ENCODE measurements around the gene NEGR1.
A peak's percentile ranks its signal among the peaks of the same experiment; 100 is the strongest.
"Not testable (repeated sequence)": the region's sequence is repeated elsewhere in the genome, so short reads cannot be mapped to it uniquely, and the experiment has no call there.

NEGR1 gene

DNA sequence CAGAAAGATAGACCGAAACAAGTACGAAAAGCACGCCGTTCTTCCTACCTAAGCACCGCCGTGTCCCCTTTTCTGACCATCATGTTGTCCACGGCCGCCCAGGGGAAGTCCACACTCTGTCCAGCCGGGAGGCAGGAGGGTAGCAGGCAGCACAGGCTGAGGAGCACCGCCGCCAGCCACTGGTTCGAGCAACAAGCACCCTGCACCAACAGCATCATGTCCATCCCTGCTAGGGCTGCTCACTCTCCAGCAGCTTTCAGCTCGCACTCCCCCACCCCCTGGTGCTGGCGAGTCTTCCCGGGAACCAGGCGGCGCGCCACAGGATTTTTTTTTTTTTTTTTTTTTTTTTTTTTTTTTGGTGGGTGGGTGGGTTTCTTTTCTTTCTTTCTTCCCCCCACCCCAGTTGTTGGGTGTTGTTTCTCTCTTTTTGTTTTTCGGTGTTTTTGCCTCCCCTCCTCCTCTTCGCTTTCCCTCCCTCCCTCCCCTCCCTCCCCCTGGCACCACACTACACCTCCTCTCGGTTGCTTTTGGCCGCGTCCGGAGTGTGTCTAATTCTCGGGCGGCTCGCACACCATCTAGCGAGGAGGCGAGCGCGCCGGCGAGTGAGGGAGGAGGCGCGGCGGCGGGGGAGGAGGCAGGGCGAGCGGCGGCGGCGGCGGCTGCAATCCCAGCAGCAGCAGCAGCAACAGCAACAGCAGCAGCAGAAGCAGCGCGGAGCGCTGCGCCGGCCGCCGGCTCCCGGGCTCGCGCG is at the start of gene NEGR1:
TSS of gene NEGR1 (minus strand) at position 269 of the 751 bp plus-strand sequence.
- peak; percentile 93 for DNase-seq

DNA sequence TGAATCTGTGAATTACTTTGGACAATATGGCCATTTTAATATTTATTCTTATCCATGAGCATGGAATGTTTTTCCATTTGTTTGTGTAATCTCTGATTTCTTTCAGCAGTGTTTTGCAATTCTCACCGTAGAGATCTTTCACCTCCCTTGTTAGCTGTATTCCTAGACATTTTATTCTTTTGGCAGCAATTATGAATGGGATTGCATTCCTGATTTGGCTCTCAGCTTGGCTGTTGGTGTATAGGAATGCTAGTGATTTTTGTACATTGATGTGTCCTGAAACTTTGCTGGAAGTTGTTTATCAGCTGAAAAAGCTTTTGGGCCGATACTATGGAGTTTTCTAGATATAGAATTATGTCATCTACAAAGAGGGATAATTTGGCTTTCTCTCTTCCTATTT is 44.2 kb upstream of the NEGR1 start:
- DNase-seq, result no peak

- no peak for DNase-seq
Observed at GRCh38 chr1:72324451-72324850, 42.1 kb upstream of the NEGR1 start.

DNA sequence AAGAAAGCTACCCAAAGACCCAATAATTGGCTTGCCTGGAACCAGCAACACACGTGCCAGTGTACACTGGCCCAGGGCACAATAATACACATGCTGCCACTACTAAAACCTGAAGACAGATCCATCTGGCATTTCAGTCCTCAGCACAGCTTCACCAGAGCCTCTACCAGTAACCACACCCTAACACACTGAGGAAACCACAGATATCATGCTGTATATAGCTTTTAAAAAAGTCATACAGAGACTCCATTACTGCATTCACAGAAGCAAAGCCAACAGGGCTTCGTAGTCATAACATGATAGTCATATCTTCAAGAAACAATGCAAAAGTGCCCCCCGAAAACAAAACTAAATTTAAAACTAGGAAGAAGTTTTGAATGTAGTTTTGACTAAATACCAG is 40.6 kb upstream of the NEGR1 start:
- no peak for DNase-seq

- no peak for DNase-seq
Observed at GRCh38 chr1:72296501-72296900, 14.2 kb upstream of the NEGR1 start.

DNA sequence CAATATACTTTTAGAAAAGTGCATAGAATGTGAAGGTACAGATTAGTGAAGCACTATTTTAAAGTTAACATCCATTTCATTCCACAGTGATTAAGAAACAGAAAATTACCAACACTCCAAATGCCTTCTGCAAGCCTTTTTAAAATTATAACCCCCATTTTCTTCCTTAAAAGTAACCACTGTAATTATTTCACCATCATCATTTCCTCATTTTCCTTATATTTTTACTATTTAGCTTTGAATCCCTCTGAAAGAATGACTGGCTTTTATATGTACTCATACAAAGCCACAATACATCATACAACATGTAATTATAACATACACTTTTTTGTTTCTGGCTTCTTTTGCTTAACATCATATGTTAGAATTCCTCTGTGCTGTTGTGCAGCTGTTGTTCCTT is 6.5 kb upstream of the NEGR1 start:
- no peak for DNase-seq

DNA sequence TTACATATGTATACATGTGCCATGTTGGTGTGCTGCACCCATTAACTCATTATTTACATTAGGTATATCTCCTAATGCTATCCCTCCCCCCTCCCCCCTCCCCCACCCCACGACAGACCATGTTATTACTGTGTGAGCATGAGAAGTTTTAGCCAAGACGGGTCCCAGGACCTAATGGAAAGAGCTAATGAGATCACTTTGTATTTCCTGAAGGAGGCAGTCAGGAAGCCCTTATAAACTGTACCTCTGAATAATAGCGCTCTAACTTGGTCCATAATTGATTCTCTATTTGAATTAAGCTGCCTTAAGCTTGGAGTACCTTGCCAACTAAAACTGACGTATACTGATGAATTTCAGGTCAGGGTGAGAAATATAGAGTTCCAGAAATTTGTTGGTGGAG is 4.1 kb upstream of the NEGR1 start:
- no peak for DNase-seq

DNA sequence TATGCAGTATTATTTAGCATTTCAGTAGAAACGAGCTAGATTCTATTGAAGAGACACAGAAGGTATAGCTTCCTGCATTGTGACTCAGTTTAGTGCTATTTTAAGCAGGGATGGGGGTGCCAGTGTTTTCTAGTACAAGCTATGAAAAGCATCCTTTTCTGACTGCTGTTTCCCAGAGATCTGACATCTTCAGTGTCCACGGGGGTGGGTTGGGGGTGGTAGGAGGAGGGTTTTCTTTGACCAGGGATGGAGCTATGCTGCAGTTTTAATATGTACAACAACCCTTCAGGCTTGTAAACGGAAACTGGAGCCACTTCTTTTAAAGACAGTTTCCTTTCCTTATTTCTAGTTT is 2.7 kb upstream of the NEGR1 start:
- DNase-seq, result peak; percentile 40

DNA sequence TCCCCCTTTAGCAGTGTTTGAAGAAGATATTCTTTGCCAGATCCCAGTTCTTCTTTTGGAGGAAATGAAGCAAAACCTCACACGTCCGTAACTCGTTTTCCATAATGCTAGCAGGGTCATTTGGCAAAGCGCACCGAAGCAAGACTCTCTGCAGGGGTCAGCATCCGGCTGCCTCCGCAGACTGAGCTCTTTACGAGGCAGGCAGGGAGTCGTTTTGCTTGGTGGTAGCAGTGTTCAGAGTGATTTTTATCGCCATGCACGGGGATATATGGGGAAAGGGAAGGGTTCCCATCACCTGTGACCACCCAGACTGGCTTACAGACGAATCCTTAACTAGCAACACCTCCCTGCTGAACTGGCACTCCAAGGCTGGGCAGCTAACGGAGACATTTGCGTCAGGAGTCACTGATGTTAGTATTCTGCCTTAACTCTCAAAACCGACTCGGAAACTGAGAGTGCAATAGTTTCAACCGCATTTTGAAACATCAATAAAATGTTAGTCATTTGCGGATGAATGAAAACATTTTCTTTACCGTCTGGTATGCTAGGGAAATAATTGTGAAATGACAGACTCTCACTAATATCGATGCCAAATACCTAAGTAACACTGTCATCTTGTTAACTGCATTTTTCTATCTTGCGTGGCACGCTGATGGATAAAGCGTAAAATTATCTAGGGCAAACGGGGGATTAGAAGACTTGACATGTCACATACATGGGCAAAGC is 2.2 kb upstream of the NEGR1 start:
- peak; percentile 73 for DNase-seq

GRCh38 chr1:72284084-72284347 is 1.7 kb upstream of the NEGR1 start:
- DNase-seq, result no peak

DNA sequence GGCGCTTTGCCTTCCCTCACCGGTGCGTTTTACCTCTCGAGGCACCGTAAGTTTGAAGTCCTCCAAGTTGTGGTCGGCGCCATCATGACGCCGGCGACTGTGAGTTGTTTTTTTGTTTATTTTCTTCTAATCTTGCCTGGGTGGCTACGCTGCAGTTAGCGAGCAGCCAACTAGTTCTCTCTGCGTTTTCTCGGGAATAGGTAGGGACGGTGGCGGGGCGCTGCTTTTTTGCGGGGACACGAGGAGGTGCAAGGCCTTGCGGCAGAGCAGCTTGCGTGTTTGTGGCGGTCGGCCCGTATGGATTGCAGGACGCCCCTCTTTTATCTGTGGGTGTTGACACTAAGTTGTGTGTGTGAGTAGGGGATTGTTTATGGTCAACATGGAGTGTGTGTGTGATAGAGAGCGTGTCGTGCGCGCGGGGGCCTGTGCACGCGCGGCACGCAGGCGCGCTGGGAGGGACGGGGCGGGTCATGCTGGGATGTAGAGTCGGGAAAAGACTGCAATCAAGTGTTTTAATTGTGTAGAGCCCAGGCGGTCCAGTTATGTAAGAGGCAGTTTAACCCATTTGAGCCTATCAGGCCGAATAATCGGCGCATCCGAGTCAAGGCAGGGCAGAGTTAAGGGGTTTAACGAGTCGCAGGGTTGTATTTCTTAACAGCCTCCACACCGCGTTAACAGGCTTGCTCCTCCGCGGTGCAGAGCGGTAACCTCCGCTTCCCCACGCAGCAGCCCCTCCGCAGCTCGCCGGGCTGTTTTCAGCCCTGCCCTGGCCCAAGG is 1.2 kb upstream of the NEGR1 start:
- peak; percentile 89 for DNase-seq

- no peak for DNase-seq
Observed at GRCh38 chr1:72283022-72283306, 625 bp upstream of the NEGR1 start.

GRCh38 chr1:72281637-72282270 is 585 bp downstream of the NEGR1 start:
- DNase-seq, result no peak

DNA sequence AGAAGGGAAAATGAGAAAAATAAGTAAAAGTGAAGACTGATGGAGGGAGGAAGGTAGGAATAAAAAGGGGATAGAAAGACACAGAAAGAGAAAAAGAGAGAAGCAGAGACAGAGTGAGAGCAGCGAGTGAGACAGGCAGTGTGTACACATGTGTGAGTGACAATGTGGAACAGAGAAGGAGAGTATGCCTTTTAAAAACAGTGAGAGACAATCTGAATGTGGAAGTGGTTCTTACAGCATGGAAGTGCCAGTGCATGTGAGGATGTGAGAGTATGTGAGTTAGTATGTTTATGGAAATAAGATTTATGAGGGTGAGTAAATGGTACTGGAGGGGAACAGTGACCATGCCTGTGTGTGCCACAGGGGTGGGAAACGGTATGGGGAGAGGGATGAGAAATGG is 1.2 kb downstream of the NEGR1 start:
- no peak for DNase-seq

DNA sequence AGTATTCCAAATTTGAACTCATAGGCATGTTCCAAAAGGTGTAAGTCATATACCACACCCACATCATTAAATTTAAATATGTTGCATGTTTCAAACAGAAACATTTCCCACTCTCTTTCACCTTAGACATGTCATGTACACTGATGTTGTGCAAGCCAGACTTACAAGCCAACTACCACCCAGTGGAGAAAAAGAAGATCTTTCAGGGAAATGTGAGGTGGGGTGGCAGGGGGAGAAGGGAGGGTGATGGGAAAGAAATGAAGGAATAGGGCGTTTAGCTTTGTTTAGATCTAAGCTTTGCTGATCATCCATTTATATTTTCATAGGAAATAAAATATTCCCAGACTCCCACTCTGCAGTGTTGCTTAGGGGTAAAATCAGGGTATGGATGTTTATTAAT is 1.6 kb downstream of the NEGR1 start:
- DNase-seq, result no peak

DNA sequence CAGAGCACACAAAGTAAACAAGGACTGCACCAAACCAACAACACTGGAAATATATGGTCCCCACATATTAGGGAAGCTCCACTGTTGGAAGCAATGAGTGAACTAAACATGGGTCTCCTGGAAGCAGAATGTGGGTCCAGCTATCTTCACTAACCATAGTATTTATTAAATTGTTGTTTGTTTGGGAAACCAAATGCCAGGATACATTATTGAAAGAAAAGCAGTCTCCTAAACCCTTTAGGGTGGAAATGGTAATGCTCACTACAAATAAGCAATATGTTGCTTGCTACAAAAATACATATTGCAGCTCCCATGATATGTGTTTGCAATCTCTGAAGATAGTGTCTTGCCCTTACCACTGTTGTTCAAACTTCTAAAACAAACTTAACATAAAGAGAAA is 2.2 kb downstream of the NEGR1 start:
- no peak for DNase-seq

GRCh38 chr1:72278461-72278860 is 3.9 kb downstream of the NEGR1 start:
- no peak for DNase-seq

GRCh38 chr1:72271555-72272085 is 10.7 kb downstream of the NEGR1 start:
- DNase-seq, result no peak

DNA sequence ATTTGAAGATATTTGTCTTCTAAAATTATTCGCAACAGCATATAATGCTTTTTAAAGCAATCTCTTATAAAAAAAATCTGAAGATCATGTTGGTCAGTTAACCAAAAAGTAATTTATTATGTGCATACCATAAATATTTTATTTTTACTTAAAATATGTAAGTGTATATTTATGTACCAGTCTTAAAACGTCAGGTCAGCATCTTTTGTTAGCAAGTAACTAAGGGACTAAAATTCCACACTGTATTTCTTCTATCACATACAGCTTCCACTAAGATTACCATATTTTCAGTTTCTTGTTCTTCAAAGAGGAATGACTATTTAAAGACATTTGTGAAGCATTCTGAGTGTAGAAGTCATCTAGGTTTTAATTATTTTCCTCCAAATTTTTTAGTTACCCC is 19.6 kb downstream of the NEGR1 start:
- no peak for DNase-seq

DNA sequence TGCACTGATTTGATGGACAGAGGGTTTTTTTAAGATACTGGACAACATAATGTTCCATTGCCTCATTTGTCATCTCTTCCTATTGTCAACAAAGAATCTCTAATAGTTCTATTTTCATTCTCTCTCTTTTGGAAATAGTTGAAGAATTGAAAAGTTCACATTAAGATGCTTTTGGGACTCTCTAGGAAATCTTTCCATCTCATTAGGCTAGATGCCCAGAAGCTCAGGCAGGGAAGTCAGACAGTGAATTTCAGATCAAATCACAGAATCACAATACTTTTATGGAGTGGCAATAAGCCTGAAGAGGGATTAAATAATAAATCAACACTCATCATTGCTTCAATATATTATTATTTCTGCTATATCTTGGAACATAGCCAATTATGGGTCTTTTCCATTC is 29.2 kb downstream of the NEGR1 start:
- no peak for DNase-seq

DNA sequence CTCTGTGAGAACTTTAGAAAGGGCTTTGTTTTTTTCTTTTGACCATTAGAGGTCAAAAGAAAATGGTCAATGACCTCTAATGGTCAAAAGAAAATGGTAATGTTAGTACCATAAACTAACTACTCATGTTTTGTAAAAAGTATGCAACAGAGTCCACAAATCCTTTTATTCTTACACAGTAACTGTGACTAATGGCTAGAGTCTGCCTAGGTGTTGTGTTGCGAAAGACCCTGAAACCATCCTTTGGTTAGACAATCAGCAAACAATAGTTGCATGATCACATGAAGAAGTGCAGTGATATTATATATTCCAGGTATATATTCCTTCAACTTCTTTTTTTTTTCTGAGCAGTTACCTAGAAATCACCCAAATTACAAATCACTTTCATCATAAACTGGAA is 40.9 kb downstream of the NEGR1 start:
- no peak for DNase-seq

GRCh38 chr1:72235931-72236330 is 46.4 kb downstream of the NEGR1 start:
- not testable (repeated sequence) for DNase-seq

DNA sequence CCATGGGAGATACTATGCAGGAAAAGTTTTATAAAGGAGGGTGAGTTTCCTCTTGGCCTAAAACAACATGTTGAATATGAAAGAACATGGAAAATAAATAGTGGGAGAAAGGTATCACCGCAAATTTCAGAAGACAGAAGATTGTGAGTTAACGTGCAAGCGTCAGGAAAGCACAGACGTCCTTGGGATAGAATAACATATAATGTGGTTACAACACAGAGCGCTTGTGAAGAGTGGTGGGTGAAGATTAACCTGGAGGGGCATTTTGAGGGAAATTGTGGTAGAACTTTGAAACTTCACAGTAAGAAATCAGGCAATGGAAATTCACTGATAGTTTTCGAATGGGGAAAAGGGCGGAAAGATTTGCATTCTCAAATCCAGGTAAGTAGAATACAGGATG is 47.3 kb downstream of the NEGR1 start:
- DNase-seq, result no peak

- DNase-seq, result no peak
Observed at GRCh38 chr1:72230746-72231145, 51.6 kb downstream of the NEGR1 start.

Measured in left hindlimb (tissue), 1 donor.